GM21367 (cell line): ENCODE results near the gene RAB19.
"Not testable (repeated sequence)": the region's sequence is repeated elsewhere in the genome, so short reads cannot be mapped to it uniquely, and the experiment has no call there.

ENCODE experiments used
- ATAC-seq: cut with Tn5 transposase; IDR thresholded peaks from one replicate; pipeline ENCODE4 v1.9.1; 2021; ENCODE audit not compliant: unreplicated experiment

The RAB19 gene

GRCh38 chr7:140453273-140453672 is 49.4 kb downstream of the RAB19 start:
- no peak for ATAC-seq

DNA sequence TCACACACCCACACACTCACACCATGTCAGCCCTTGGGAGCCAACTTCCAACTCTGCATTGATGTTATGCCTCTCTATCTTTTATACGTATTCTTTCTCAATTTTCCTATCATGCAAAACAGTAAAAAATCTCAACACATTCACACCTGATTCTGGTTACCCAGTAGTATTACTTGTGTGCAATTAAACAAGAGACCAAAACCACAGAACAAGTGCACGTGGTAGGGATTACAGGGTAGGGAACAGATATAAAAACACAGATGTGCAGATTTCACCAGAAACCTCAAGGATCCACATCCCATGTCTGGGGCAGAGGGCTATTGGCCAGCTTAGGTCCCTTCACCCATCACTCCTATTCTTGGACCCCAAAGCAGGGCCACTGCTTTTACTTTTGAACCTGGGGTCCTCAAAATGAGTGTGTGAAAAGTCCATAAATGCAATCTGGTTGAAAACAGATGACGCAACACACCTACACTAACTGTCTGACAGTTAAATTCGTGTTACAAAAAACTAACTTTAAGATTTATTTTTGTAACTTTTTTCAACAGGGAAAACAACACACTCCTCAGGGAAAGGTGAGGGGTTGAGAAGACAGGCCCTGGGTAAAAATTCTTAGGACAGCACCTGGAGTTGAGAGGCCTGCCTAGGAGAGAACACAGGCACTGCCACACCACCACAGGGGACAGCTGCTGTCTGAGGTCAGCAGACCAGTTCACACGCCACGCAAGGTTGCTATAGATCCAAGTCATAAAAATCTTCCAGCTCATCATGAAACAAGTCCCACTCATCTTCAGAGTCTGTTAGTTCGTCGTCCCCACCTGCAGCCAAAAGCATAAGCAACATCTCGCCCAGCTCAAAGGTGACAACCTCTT is 50.2 kb downstream of the RAB19 start:
- not testable (repeated sequence) for ATAC-seq

DNA sequence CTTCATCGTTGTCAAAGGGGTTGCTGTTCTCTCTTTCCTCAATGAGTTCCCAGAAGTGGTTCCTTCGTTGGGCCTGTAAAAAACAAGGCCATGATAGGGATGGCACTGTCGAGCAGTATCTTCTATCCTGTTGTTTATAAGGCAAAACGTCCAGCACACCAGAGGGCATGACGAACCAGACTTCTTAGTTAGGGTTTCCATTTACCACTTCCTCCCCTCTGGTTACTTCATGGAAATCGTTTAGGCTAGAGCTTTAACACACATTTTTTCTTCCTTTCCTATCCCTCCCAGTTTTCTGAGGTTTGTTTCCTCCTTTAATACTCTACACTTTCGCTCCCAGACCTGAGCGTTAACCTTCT is 50.8 kb downstream of the RAB19 start:
- no peak for ATAC-seq

DNA sequence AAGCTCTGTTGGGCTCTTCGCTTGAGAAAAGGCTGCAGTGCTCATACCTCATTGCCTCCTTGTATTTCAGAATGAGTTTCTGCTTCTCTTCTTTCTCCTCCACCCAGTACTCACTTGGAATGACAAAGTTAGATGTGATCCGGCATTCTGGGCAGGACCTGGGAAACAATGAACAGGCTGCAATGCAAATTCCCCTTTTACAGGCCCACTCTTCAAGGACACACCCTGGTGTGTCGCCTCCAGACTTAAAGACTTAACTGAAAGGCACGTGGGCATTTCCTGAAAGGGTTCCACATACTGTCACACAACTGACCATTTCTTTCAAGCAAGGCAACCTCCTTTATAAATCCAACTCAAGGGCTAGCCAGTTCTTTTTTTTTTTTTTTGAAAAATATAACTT is 51.9 kb downstream of the RAB19 start:
- ATAC-seq, result no peak

GRCh38 chr7:140456551-140457051 is 52.7 kb downstream of the RAB19 start:
- no peak for ATAC-seq

- ATAC-seq, result no peak
Measured at GRCh38 chr7:140458201-140458600, 54.3 kb downstream of the RAB19 start.

DNA sequence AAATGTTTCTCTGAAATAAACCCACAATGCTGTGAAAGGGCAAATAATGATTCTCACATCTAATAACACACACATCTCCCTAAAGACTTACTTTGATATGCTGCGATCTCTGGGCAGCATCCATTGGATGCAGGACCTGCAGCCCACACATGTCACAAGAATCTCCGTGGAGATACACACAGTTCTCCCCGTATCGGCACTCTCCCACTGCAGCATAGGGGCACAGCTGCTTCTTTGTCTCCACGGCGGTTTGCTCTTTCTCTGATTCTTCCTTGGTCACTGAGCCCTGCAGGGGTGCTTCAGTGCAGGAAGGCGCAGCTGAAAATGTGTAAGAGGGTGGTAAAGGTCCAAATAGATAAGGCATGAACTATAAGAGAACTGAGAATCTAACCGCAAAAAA is 55.1 kb downstream of the RAB19 start:
- no peak for ATAC-seq

- no peak for ATAC-seq
Measured at GRCh38 chr7:140463111-140463510, 59.3 kb downstream of the RAB19 start.

DNA sequence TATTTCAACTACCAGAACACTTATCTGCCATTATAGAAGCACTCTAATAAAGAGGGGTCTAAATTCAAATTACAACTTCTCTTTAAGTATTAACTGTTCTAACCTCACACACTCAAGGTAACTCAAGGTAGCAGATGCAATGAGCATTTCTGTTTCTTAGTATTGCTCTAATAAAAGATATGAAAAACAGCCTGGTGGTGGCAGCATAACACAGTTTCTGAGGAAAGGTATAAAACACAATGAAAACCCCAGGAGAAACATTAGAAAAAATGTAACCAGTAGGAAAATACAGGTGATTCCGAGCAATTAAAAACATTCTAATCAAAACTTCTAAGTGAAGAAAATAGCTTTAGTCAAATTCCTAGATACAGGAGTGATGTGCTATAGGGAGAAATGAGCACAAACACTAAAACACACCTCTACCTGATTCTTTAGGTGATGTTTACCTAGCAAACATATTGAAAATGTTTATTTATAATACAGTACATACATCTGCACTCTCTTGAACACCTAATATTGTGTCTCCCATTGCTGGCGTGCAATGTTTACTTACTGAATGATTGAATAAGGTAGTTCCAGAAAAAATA is 72.0 kb downstream of the RAB19 start:
- ATAC-seq, result no peak

- ATAC-seq, result no peak
Measured at GRCh38 chr7:140476698-140477261, 72.9 kb downstream of the RAB19 start.
